GM12864 (cell line): Measurements from ENCODE around the gene KCNIP2.
"Not testable (repeated sequence)": the region's sequence is repeated elsewhere in the genome, so short reads cannot be mapped to it uniquely, and the experiment has no call there.

Experiments used
- DNase-seq: peaks from one replicate; pipeline ENCODE4 v3.0.0-alpha.2; 2011; ENCODE audit warnings: low read depth
- H3K4me3 ChIP-seq: 2 replicates; pipeline ENCODE4 v1.5.1; 2011; ENCODE audit warnings: mild to moderate bottlenecking, low read depth, low read length, control low read depth
- CTCF ChIP-seq: IDR thresholded peaks from 2 replicates; pipeline ENCODE4 v1.5.1; 2011; ENCODE audit warnings: low read depth, mild to moderate bottlenecking, moderate library complexity, low read length, control low read depth, inconsistent platforms; ENCODE audit errors: missing control alignments

Gene KCNIP2

GRCh38 chr10:101807158-101807557 is 36.4 kb downstream of the KCNIP2 start:
- no peak overlapping the region for H3K4me3 ChIP-seq
- TF ChIP-seq CTCF = no peak
- DNase-seq = no peak

GRCh38 chr10:101803511-101803910 is 40.1 kb downstream of the KCNIP2 start:
- DNase-seq = no peak
- no peak overlapping the region for H3K4me3 ChIP-seq
- no peak for TF ChIP-seq CTCF

GRCh38 chr10:101797403-101798059 is 46.1 kb downstream of the KCNIP2 start:
- no peak for TF ChIP-seq CTCF
- H3K4me3 ChIP-seq = no peak overlapping the region
- DNase-seq = no peak

- TF ChIP-seq CTCF = no peak
- no peak for DNase-seq
- H3K4me3 ChIP-seq = no peak overlapping the region
Observed at GRCh38 chr10:101793526-101793925, 50.1 kb downstream of the KCNIP2 start.

GRCh38 chr10:101789686-101790085 is 53.9 kb downstream of the KCNIP2 start:
- H3K4me3 ChIP-seq = no peak overlapping the region
- no peak for DNase-seq
- TF ChIP-seq CTCF = no peak

- not testable (repeated sequence) for DNase-seq, H3K4me3 ChIP-seq
Observed at GRCh38 chr10:101789231-101789630, 54.4 kb downstream of the KCNIP2 start.

GRCh38 chr10:101785801-101786200 is 57.8 kb downstream of the KCNIP2 start:
- DNase-seq = no peak
- no peak overlapping the region for H3K4me3 ChIP-seq
- no peak for TF ChIP-seq CTCF
